Measurements from ENCODE around the gene CYB5B.
"Not testable (repeated sequence)": the region's sequence is repeated elsewhere in the genome, so short reads cannot be mapped to it uniquely, and the experiment has no call there.

The CYB5B gene

DNA sequence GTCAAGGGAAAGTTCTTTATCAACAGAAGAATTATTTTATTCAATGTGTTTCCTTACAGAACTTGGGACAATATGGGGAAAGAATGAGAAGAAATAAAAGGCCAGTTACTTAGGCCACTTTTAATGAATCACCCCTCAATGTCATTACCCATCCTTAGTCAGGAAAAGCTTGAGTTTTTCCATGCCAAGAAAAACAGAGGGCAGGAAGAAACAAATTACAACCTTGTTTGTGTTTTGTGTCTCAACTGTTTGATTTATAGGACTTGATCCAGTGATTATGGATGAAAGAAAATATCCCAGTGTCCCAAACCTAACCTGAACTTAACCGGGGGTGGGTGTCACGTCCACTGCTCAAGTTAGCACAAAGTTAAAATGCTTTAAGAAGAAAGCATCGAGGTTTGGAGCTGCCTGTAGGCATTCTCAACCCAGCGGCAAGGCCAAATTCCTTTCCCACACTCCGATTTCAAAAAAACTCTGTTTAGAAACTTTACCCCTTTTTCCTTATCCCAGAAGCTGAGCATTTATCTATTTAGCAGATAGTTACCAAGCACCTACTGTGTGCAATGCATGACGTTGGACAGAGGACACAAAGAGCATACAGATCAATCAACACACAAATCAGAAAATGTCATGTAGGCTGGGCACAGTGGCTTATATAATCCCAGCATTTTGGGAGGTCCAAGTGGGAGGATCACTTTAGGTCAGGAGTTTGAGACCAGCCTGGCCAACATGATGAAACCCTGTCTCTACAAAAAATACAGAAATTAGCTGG is 14.0 kb upstream of the CYB5B start:
- no peak for DNase-seq

DNA sequence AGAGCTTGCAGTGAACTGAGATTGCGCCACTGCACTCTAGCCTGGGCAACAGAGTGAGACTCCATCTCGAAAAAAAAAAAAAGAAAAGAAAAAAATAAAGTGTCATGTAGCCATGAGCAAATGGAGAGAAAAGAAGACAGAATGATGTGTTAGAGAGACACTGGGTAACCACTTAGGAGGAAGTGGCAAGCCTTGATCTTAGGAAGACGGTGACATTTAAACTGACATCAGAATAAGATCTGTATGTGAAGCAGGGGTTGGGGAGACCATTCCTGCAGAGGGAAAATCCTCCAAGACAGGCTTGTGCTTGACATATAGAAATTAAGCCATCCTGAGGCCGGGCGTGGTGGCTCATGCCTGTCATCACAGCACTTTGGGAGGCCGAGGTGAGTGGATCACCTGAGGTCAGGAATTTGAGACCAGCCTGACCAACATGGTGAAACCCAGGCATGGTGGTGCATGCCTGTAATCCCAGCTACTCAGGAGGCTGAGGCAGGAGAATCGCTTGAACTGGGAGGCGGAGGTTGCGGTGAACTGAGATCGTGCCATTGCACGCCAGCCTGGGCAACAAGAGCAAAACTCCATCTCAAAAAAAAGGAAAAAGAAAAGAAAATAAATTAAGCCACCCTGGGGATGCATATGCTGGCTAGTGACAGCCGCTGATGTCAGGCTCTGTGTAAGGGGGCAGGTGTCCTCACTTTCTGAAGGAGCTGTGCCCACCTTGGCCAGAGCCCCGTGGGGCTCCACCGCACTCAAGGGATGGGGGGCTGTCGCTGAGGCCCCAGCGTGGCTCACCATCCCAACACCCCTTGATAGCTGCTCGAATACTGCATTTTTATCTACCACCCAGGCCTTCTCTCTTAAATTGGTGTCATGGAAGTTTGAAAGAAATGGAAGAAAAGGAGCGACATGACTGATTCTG is 13.1 kb upstream of the CYB5B start:
- no peak for DNase-seq

- DNase-seq, result no peak
Measured at GRCh38 chr16:69412287-69412686, 12.1 kb upstream of the CYB5B start.

DNA sequence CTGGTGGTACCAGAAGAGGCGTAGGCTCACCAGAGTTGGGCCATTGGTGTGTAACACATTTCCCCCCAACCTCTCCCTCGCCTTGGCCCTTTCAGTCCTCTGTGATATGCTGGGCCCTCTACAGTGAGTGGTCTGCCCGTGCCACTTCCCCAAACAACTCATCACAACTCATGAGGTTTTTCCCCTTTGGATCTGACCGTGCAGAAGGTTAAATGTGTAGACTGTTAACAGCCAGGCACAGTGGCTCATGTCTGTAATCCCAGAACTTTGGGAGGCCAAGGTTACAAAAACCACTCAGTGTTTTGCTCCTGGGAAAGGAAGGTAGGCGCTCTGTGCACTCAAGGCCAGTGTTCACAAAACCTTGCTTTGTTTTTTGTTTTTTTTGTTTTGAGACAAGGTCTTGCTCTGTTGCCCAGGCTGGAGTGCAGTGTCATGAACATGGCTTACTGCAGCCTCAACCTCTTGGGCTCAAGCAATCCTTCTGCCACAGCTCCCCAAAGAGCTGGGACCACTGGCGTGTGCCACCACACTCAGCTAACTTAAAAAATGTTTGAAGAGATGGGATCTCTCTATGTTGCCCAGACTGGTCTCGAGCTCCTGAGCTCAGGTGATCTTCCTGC is 11.3 kb upstream of the CYB5B start:
- no peak for DNase-seq

DNA sequence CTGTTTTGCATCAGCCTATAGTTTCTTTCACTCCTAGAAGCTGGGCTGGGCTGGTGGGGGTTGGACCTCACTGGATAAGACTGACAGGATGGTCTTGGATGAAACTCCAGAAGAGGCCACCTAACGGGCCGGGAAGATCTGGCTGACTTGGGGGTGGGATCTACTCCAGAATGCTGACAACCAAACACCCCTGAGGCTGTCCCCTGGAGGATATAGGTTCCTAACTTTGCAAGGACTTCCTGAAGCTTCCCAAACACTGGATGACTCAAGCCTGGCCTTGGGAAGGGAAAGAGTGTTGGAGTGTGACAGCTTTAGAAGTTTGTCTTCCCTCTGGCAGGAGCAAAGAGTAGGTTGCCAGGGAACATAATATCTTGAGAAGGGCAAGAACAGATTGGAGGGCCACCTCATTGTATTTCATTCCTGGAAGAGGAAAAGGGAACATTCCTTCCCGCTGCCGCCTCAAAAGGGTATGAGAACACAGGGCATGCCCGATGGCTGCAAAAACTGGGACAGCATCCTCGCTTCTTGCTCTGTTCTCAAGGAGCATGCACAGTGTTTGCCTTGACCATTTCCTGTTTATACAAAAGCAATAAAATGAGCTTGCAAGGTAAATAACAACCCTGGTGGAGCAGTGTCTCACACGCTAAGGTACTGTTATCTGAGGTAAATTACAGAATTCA is 6.8 kb upstream of the CYB5B start:
- DNase-seq, result no peak

GRCh38 chr16:69419956-69420355 is 4.5 kb upstream of the CYB5B start:
- no peak for DNase-seq

GRCh38 chr16:69423189-69423588 is 1.2 kb upstream of the CYB5B start:
- DNase-seq, result no peak

DNA sequence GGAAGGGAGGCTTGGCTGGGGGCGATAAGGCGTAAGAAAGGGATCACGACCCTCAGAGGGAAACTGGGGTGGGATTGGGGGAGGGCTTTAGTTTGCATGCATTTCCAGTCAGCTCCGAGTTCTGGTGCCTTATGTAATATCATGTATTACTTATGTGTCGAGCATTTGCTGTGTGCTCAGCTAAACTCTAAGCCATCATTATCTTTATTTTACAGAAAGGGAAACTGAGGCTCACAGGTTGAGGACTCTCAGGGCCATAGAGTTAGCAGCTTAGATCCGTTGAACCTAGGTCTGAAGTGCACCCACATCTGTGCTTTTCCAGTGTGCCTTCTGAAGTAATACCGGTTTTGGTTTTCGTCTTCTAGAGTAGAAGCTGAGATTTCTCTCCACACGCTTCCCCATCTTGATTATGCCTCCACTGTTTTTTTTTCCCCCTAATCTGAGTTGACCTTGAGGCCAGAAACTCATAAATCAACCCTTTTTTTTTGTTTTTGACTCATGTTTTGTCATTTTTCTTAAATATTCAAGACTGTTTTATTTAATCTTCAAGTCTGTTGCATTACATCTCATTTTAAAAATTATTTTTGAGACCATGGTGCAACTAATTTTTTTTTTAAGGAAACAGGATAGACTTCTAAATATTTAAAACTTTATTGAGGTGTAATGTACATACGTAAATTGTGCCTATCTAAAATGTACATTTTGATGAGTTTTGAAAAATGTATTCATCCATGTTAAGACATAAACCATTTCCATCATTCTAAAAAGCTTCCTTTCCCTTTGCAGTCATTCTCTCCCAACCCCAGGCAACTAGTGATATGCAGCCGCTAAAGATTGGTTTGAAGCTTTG is 741 bp downstream of the CYB5B start:
- DNase-seq, result no peak

- DNase-seq, result no peak
Measured at GRCh38 chr16:69428652-69429051, 4.2 kb downstream of the CYB5B start.

DNA sequence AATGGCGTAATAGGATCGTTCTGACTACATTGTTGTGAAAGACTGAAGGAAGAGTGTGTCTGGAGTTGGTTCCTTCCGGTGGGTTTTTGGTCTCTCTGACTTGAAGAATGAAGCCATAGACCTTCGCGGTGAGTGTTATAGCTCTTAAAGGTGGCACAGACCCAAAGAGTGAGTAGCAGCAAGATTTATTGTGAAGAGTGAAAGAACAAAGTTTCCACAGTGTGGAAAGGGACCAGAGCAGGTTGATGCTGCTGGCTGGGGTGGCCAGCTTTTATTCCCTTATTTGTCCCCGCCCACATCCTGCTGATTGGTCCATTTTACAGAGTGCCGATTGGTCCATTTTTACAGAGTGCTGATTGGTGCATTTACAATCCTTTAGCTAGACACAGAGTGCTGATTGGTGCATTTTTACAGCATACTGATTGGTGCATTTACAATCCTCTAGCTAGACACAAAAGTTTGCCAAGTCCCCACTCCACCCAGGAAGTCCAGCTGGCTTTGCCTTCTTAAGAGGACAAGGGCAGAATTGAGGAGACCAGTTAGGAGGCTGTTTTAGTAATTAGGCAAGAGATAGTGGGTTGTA is 4.7 kb downstream of the CYB5B start:
- not testable (repeated sequence) for DNase-seq

DNA sequence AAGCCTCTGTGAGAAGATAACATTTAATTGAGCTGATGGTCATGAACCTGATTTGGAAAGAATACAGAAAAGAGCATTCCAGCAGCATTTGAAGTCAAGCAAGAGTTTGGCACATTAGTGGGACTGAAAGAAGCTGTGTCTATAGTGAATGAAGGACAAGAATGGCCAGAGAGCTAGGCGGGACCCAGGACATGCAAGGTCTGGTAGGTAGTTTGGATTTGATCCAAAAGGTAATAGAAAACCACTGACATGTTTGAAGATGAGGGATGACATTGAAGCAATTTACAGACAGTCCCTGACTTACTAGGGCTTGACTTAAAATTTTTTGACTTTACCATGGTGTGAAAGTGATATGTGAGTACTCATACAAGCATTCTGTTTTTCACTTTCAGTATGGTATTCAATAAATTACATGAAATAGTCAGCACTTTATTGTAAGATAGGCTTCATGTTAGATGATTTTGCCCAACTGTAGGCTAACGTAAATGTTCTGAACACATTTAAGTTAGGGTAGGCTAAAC is 7.6 kb downstream of the CYB5B start:
- no peak for DNase-seq

GRCh38 chr16:69434066-69434465 is 9.6 kb downstream of the CYB5B start:
- no peak for DNase-seq

DNA sequence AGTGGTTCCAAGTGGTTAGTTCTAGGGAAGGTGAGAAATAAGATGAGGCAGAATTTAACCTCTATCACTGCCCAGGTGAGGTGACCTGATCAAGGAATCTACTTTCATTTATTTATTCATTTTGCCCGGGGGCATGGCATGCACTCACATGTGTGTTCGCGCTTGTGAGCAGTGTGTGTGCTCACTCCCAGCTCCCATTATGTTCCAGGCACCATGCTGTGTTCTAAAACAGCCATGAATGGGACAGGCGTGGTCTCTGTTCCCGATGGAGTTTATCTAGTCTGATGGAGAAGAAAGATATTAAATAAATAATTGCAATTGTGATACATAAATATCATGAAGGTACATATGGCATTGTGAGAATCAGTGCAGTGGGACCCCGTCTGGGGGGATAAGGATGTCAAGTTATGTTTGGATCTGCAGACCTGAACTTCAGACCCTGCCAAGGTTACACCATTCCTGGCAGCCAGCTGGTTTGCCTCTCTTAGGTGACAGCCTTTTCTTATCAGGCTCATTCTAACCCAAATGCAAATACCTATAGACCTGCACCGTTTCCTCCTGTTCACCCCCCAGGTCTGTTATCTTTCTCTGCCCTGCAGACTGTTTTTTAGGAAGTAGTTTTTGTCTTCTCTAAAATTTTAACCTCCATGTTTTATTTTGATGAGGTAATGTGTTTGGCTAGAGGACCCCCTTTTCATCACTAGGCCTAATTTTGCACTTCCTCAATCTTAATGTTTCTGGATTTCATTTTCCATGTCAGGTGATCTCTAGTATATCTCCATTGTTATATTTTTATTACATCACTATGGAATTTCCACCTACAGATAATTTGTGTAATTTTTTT is 11.8 kb downstream of the CYB5B start:
- DNase-seq, result no peak

GRCh38 chr16:69436896-69437295 is 12.5 kb downstream of the CYB5B start:
- no peak for DNase-seq

DNA sequence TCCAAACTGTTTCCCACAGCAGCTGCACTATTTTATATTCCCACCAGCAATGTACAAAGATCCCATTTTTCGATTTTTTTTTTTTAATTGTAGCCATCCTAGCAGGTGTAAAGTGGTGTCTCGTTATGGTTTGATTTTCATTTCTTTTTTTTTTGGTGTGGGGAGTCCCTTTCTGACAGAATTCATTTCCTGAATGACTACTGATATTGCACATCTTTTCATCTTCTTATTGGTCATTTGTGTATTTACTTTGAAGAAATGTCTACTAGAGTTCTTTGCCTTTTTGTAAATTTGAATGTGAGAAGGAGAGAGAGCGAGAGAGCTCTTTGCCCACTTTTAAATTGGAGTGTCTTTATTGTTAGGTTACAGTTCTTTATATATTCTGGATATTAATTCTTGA is 14.0 kb downstream of the CYB5B start:
- DNase-seq, result no peak

DNA sequence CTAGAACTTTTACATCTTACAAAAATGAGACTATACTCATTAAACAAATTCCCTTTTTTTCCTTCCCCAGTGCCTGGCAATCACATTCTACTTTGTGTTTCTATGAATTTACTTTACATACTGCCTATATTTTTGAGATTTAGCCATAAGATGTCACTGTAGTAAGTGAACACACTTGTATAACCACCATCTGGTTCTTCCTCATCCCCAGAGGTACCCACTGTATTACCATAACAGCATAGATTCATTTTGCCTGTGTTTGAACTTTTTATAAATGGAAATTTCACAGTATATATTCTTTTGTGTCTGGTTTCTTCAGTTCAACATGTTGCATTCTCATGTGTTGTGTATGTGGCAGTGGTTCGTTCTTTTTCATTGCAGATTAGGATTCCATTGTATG is 15.8 kb downstream of the CYB5B start:
- DNase-seq, result no peak

DNA sequence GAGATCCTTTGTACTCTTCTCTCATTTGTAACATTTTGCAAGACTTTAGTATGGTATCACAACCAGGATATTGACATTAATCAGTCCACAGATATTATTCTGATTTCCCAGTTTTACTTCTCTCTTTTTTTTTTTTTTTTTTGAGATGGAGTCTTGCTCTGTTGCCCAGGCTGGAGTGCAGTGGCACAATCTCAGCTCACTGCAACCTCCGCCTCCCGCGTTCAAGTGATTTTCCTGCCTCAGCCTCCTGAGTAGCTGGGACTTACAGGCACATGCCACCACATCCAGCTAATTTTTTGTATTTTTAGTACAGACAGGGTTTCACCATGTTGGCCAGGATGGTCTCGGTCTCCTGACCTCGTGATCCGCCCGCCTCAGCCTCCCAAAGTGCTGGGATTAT is 16.6 kb downstream of the CYB5B start:
- DNase-seq, result not testable (repeated sequence)

DNA sequence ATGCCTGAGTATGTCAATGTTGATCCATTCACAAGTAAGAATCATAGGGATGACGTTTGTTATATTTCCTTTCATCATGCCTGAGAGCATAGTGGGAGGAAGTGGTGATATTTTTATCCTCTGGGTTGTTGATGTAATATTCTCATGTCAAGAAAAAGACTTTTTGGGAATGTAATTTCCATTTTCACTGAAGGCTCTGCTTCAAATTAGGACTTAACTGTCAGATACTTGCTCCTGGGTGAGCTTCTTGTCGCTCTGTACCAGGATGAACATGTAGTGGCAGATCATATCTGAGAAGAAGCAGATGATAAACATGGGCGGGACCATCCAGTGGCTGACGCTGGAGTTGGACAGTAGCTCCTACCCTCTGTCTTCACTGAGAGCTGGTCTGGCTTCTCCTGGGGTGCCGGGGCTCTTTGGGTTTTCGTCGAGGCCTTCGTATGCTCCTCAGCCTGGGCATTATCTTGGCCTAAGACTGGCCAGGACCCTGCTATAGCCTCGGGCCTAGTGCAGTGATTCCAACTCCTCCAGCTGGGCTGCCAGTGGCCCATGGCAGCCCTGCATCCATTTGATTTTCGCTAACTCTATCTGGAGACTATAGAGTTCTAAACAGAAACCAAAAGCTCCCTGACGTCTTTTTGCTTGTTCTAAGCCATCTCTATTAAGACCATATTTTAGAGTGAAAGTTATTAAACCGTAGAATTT is 19.7 kb downstream of the CYB5B start:
- no peak for DNase-seq

GRCh38 chr16:69444873-69445517 is 20.6 kb downstream of the CYB5B start:
- no peak for DNase-seq
